ENCODE measurements around the gene CCDC144A.
"Not testable (repeated sequence)": the region's sequence is repeated elsewhere in the genome, so short reads cannot be mapped to it uniquely, and the experiment has no call there.

Gene CCDC144A

DNA sequence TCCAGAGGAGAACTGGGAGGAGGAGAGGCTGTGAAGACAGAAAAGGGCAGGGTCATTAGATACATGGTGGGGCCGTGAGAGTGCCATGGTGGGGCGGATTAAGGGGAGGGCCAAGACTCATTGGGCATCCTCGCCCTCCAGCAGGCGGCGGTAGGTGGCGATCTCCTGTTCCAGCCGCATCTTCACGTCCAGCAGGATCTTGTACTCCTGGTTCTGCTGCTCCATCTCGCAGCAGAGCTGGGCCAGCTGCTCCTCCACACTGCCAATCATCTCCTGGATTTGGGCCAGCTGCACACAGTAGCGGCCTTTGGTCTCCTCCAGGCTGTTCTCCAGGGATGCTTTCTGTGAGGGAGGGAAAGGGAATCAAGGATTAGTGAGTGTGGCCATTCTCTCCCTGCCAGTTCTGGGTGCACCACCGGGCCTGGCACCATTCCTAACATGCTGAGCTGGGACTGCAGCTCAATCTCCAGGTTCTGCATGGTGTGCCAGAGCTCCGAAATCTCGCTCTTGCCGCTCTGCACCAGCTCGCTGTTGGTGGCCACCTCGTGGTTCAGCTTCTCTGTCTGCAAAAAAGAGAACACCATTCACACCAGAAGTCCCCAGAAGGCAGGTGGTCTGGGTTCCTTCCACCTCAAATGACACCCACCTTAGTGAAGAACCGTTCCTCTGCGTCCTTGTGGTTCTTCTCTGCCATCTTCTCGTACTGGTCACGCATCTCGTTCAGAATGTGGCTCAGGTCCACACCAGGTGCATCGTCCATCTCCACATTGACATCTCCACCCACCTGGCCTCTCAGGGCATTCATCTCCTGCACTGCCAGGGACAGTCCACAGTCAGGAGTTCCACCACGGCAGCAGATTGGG is 129.0 kb downstream of the CCDC144A start:
- peak; percentile 9 for DNase-seq

DNA sequence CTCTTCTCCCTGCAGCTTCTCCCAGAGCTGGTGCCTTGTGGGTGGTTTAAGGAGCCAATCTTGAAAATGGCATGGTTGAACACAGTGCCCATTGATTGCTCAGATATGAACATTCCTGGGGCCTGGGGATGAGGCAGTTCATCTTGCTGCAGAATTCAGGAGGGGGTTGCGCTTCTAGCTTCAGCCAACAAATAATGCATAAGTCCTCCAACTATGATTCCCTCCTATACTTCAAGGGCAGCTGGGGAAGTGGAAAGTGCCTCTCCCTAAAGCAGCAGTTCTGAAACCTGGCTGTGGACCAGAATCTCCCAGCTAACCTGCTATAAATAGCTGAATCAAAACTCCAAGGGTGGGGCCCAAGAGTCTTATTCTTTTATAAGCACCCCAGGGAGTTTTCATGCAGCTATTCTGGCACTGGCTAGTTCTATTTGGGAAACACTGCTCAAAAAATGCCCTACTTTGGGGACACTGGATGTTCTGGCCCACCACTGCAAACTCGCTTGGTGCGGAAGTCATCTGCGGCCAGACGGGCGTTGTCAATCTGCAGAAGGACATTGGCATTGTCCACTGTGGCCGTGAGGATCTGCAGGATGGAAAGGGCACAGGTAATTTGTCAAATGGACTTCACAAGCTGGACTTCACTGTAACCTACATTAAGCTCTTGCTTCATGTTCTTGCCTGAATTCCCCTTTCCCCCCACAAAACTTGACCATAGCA is 130.3 kb downstream of the CCDC144A start:
- no peak for DNase-seq

GRCh38 chr17:16820979-16821543 is 131.0 kb downstream of the CCDC144A start:
- DNase-seq, result no peak

DNA sequence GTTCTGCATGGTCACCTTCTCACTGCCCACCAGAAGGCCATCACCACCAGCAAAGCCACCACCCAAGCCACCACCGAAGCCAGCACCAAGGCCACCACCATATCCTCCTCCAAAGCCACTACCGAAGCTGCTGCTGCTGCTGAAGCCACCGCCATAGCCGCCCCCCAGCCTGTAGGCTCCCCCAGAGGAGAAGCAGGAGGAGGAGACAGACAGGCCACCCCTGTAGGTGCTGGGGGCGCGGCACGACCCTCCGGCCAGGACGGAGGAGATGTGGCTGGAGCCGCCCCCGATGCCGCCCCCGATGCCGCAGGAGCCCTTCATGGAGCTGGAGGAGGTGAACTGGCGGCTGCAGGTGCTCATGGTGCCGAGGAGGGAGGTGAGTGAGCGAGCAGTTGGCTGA is 132.1 kb downstream of the CCDC144A start:
- not testable (repeated sequence) for DNase-seq

DNA sequence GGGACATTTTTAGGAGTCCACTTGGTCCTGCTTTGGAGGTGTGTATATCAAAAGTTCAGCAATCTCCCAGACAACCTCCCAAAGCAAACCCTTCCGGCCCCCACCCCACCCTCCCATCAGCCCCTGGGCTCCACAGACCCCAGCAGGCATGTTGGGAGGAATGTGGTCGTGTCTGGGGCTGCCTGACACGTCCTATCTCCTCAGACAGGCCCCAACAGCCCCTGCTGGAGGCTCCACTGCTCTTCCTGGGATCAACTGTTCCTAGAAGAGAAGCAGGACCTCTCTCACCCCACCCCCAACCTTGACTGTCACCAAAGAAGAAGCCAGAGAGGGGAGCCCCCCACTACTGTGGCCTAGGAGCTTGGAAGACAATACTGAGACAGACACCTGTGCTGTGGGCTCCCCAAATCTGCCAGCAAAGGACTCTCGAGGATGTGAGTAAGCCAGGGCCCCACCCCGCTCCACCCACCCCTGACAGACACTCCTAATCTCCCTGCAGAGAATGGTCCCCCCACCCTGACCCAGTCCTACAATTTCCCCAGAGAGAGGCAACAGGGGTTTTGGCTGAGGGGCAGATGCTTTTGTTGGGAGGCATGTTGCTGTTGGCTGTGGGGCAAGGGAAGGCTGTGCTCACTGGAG is 133.8 kb downstream of the CCDC144A start:
- DNase-seq, result not testable (repeated sequence)

All from NCI-H1694 treated with DMSO at 0.1 percent for 48 hours (cell line).